SK-N-SH (cell line): ENCODE measurements around the gene CDK3. TPM values are rescaled to one million over a fixed set of nuclear protein-coding genes. Genes with fewer than 3 reads are reported as not detected.

Experiments
- CTCF ChIA-PET: fragments of 300-600, 350-600 bp; formaldehyde crosslinking; extraction: SDS; loops from one replicate; lab custom pipeline; 2021; lab: Yijun Ruan, JAX
- POLR2A ChIA-PET: fragments of 350-600 bp; sonication (Branson Sonifier 250); formaldehyde crosslinking; extraction: SDS; loops from one replicate; lab custom pipeline; 2020; ENCODE audit warnings: antibody characterized with exemption, inconsistent platforms; lab: Yijun Ruan, JAX
- DNase-seq: peaks from one replicate; pipeline ENCODE4 v3.0.0; 2012
- H2AFZ ChIP-seq: fragments of 200-600 bp; sonication (generic); 2 replicates; pipeline ENCODE4 v1.8.1; 2016; ENCODE audit warnings: antibody characterized with exemption, mild to moderate bottlenecking, low read depth
- H3F3A ChIP-seq: fragments of 200-600 bp; sonication (generic); replicated peaks from 2 replicates; pipeline ENCODE3; 2016; ENCODE audit warnings: antibody characterized with exemption, mild to moderate bottlenecking; ENCODE audit not compliant: insufficient read depth
- H3K27ac ChIP-seq, 2 experiments: fragments of 200-500 bp in 1 of 2; fragments of 200-600 bp in 1 of 2; sonication (Bioruptor generic) in 1 of 2; sonication (generic), shearing (Covaris generic) in 1 of 2; 2 replicates each; pipeline versions ENCODE4 v1.5.1 to v1.6.1; 2014 to 2016; ENCODE audit warnings: low read depth in 2 of 2, inconsistent platforms in 1 of 2, low read length in 1 of 2, mild to moderate bottlenecking in 1 of 2, mixed read lengths in 1 of 2
- H3K27me3 ChIP-seq: fragments of 200-600 bp; sonication (generic), shearing (Covaris generic); 2 replicates; pipeline ENCODE4 v1.6.1; 2016; ENCODE audit warnings: mixed run types; ENCODE audit not compliant: insufficient read depth
- H3K36me3 ChIP-seq, 2 experiments: fragments of 200-500 bp in 1 of 2; fragments of 200-600 bp in 1 of 2; sonication (Bioruptor generic) in 1 of 2; sonication (generic) in 1 of 2; replicated peaks in 1 of 2; 2 replicates each; pipeline versions ENCODE3 to v1.5.1; 2014 to 2016; ENCODE audit warnings: low read length in 1 of 2, mild to moderate bottlenecking in 1 of 2; ENCODE audit not compliant: insufficient read depth in 2 of 2, control insufficient read depth in 1 of 2
- H3K4me1 ChIP-seq, 2 experiments: fragments of 200-500 bp in 1 of 2; fragments of 200-600 bp in 1 of 2; sonication (Bioruptor generic) in 1 of 2; sonication (generic), shearing (Covaris generic) in 1 of 2; 2 replicates each; pipeline versions ENCODE4 v1.5.1 to v1.6.1; 2014 to 2016; ENCODE audit warnings: low read depth in 1 of 2, low read length in 1 of 2, mixed run types in 1 of 2; ENCODE audit not compliant: insufficient read depth in 2 of 2, control insufficient read depth in 1 of 2
- H3K4me2 ChIP-seq: fragments of 200-600 bp; sonication (generic), shearing (Covaris generic); 2 replicates; pipeline ENCODE4 v1.6.1; 2017; ENCODE audit warnings: mixed run types
- H3K4me3 ChIP-seq, 2 experiments: fragments of 200-500 bp in 1 of 2; fragments of 200-600 bp in 1 of 2; sonication (Bioruptor generic) in 1 of 2; sonication (generic), shearing (Covaris generic) in 1 of 2; 2 replicates each; pipeline versions ENCODE4 v1.5.1 to v1.8.1; 2014 to 2016; ENCODE audit warnings: low read depth in 2 of 2, inconsistent platforms in 1 of 2, low read length in 1 of 2, mild to moderate bottlenecking in 1 of 2, mixed read lengths in 1 of 2, moderate library complexity in 1 of 2
- H3K79me2 ChIP-seq: fragments of 200-600 bp; sonication (generic); 2 replicates; pipeline ENCODE4 v1.8.1; 2017; ENCODE audit warnings: mild to moderate bottlenecking; ENCODE audit not compliant: insufficient read depth
- H3K9ac ChIP-seq: fragments of 200-600 bp; sonication (generic); 2 replicates; pipeline ENCODE4 v1.6.1; 2017; ENCODE audit warnings: mixed run types
- H3K9me2 ChIP-seq: fragments of 200-600 bp; sonication (generic); 2 replicates; pipeline ENCODE4 v1.6.1; 2017; ENCODE audit warnings: mixed run types
- H3K9me3 ChIP-seq: fragments of 200-600 bp; sonication (generic); 2 replicates; pipeline ENCODE4 v1.6.1; 2017; ENCODE audit warnings: mixed run types, mild to moderate bottlenecking, moderate library complexity
- H4K20me1 ChIP-seq: fragments of 200-600 bp; sonication (generic); 2 replicates; pipeline ENCODE4 v1.6.1; 2017; ENCODE audit warnings: mild to moderate bottlenecking, mixed run types; ENCODE audit not compliant: insufficient read depth
- EZH2phosphoT487 ChIP-seq: fragments of 200-600 bp; sonication (generic); IDR thresholded peaks from 2 replicates; pipeline ENCODE4 v1.6.1; 2017; ENCODE audit warnings: low read depth, mixed run types, mild to moderate bottlenecking, antibody characterized with exemption, moderate library complexity, borderline replicate concordance
- FOSL2 ChIP-seq: IDR thresholded peaks from 2 replicates; pipeline ENCODE4 v1.4.0; 2012; ENCODE audit warnings: low read depth, mild to moderate bottlenecking, moderate library complexity, borderline replicate concordance
- MAX ChIP-seq: IDR thresholded peaks from 2 replicates; pipeline ENCODE4 v1.4.0; 2012; ENCODE audit warnings: low read depth
- MEF2A ChIP-seq: IDR thresholded peaks from 2 replicates; pipeline ENCODE4 v1.4.0; 2012; ENCODE audit warnings: low read depth, borderline replicate concordance
- NRF1 ChIP-seq: IDR thresholded peaks from 2 replicates; pipeline ENCODE4 v1.6.1; 2012; ENCODE audit warnings: low read depth, mild to moderate bottlenecking, low read length
- RCOR1 ChIP-seq: fragments of 150-350 bp; IDR thresholded peaks from 2 replicates; pipeline ENCODE4 v1.6.1; 2017; ENCODE audit warnings: antibody characterized with exemption, low read length
- RFX5 ChIP-seq: IDR thresholded peaks from 2 replicates; pipeline ENCODE4 v1.6.1; 2012; ENCODE audit warnings: mild to moderate bottlenecking, improper control_type of control experiment, low read length
- RXRA ChIP-seq: IDR thresholded peaks from 2 replicates; pipeline ENCODE4 v1.4.0; 2012; ENCODE audit warnings: low read depth, mild to moderate bottlenecking, borderline replicate concordance
- SIN3A ChIP-seq: IDR thresholded peaks from 2 replicates; pipeline ENCODE4 v1.6.1; 2012; ENCODE audit warnings: low read depth, mild to moderate bottlenecking, low read length, moderate library complexity, borderline replicate concordance
- SMC3 ChIP-seq: IDR thresholded peaks from 2 replicates; pipeline ENCODE4 v1.6.1; 2012; ENCODE audit warnings: low read depth, low read length, improper control_type of control experiment
- TAF1 ChIP-seq: IDR thresholded peaks from 2 replicates; pipeline ENCODE4 v1.6.1; 2012; ENCODE audit warnings: low read depth, mild to moderate bottlenecking, low read length, moderate library complexity, borderline replicate concordance
- YY1 ChIP-seq: IDR thresholded peaks from 2 replicates; pipeline ENCODE4 v1.4.0; 2012; ENCODE audit warnings: low read depth, mild to moderate bottlenecking
- WGBS: methylation state at CpG from one replicate; pipeline ENCODE4 v1.1.6; 2017; ENCODE audit warnings: low lambda C conversion rate; 5-methylcytosine and 5-hydroxymethylcytosine counted together
- polyA plus RNA-seq, 3 experiments: library from polyadenylated mRNA; depleted of rRNA; stranded (reverse); fragments of >200 nt; gene quantifications; 2 replicates each; pipeline ENCODE4 v1.2.3, GENCODE V29; 2012
- TF ChIP-seq, protein P1 (sequence below): IDR thresholded peaks from 2 replicates; pipeline ENCODE4 v1.4.0; 2012; ENCODE audit warnings: low read depth, borderline replicate concordance
- TF ChIP-seq, protein P2 (sequence below): fragments of 200-600 bp; sonication (generic); IDR thresholded peaks from 2 replicates; pipeline ENCODE4 v1.6.1; 2017; ENCODE audit warnings: antibody characterized with exemption, mild to moderate bottlenecking, moderate library complexity
- TF ChIP-seq, protein P3 (sequence below): IDR thresholded peaks from 2 replicates; pipeline ENCODE4 v1.6.1; 2012; ENCODE audit warnings: mild to moderate bottlenecking, low read depth, low read length, moderate library complexity

The CDK3 gene
- polyA plus RNA-seq, 1 of the 3 experiments (the other 2 are of a cell fraction) = 14.6 TPM

DNA sequence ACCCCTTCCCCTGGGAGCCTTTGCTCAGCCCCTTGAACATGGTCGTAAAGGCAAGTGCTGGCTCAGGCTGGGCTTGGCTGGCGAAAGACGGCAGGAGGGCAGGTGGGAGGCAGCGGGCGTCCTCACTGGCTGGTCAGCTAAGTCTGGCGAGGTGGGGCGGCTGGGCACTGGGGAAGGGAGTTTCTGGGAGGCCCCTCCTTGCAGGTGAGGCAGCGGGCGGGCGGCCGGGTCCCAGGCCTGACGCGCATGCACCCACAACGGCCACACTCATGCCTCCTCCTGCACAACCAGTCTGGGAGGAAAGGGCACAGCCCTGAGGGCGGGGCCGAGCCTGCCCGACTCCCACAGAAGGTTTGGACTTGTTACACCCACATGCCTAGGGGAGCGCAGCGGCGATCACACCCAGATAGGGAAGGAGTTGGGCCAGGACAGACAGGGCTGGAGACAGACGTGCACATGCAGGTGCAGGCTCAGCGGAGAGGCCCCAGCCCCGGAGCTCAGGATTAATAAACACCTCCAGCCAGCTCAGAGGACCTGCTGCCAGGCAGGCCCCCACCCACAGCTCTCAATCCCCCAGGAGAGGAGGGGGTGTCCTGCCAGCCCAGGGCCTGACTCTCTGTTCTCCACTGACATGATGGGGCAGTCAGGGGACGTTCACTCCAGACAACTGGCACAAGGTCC lies 26.6 kb downstream of the CDK3 start, which contains the start of gene EVPL:
Gene EVPL (minus strand): TSS at position 148 of the 681 bp plus-strand sequence. CDS start 108 bp downstream, at position 40.
- H3K4me1 ChIP-seq = peaks cover 9 to 13% of the 10 kb centered on the region in 2 experiments; a peak in 3 of 4 replicates
- DNase-seq = no peak
- H3K9me3 ChIP-seq = no peaks in the 10 kb centered on the region
- H3K9me2 ChIP-seq = no peaks in the 10 kb centered on the region
- no peak within 1 kb of the TSS for H3K4me3 ChIP-seq
- H3K4me2 ChIP-seq = no peak within 1 kb of the TSS
- H2AFZ ChIP-seq = no peak within 1 kb of the TSS
- H3F3A ChIP-seq = peaks cover 9% of the 10 kb centered on the region
- no peak within 1 kb of the TSS for H3K27ac ChIP-seq
- H3K36me3 ChIP-seq = no peaks in the 10 kb centered on the region
- H3K9ac ChIP-seq = no peak within 1 kb of the TSS
- TF ChIP-seq RCOR1 (no peak), TAF1 (no peak), MEF2A (no peak), NRF1 (no peak), SIN3A (no peak), MAX (no peak), SMC3 (no peak), YY1 (no peak), EZH2phosphoT487 (no peak), RFX5 (no peak), FOSL2 (no peak), RXRA (no peak)
- TF ChIP-seq, protein P1, sequence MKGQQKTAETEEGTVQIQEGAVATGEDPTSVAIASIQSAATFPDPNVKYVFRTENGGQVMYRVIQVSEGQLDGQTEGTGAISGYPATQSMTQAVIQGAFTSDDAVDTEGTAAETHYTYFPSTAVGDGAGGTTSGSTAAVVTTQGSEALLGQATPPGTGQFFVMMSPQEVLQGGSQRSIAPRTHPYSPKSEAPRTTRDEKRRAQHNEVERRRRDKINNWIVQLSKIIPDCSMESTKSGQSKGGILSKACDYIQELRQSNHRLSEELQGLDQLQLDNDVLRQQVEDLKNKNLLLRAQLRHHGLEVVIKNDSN = no peak
- TF ChIP-seq, protein P2, sequence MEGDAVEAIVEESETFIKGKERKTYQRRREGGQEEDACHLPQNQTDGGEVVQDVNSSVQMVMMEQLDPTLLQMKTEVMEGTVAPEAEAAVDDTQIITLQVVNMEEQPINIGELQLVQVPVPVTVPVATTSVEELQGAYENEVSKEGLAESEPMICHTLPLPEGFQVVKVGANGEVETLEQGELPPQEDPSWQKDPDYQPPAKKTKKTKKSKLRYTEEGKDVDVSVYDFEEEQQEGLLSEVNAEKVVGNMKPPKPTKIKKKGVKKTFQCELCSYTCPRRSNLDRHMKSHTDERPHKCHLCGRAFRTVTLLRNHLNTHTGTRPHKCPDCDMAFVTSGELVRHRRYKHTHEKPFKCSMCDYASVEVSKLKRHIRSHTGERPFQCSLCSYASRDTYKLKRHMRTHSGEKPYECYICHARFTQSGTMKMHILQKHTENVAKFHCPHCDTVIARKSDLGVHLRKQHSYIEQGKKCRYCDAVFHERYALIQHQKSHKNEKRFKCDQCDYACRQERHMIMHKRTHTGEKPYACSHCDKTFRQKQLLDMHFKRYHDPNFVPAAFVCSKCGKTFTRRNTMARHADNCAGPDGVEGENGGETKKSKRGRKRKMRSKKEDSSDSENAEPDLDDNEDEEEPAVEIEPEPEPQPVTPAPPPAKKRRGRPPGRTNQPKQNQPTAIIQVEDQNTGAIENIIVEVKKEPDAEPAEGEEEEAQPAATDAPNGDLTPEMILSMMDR = no peak
- TF ChIP-seq, protein P3, sequence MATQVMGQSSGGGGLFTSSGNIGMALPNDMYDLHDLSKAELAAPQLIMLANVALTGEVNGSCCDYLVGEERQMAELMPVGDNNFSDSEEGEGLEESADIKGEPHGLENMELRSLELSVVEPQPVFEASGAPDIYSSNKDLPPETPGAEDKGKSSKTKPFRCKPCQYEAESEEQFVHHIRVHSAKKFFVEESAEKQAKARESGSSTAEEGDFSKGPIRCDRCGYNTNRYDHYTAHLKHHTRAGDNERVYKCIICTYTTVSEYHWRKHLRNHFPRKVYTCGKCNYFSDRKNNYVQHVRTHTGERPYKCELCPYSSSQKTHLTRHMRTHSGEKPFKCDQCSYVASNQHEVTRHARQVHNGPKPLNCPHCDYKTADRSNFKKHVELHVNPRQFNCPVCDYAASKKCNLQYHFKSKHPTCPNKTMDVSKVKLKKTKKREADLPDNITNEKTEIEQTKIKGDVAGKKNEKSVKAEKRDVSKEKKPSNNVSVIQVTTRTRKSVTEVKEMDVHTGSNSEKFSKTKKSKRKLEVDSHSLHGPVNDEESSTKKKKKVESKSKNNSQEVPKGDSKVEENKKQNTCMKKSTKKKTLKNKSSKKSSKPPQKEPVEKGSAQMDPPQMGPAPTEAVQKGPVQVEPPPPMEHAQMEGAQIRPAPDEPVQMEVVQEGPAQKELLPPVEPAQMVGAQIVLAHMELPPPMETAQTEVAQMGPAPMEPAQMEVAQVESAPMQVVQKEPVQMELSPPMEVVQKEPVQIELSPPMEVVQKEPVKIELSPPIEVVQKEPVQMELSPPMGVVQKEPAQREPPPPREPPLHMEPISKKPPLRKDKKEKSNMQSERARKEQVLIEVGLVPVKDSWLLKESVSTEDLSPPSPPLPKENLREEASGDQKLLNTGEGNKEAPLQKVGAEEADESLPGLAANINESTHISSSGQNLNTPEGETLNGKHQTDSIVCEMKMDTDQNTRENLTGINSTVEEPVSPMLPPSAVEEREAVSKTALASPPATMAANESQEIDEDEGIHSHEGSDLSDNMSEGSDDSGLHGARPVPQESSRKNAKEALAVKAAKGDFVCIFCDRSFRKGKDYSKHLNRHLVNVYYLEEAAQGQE = no peak
- POLR2A ChIA-PET = interaction anchor here (0.6 kb wide), 1 partner anchor 9 kb away, joined by 7 read pairs; no protein-coding TSS in a partner anchor
- no peaks in the 10 kb centered on the region for H4K20me1 ChIP-seq
- H3K79me2 ChIP-seq = no peaks in the 10 kb centered on the region
- no peaks in the 10 kb centered on the region for H3K27me3 ChIP-seq
- CTCF ChIA-PET = interaction anchor here (1.1 to 13.5 kb wide), 4 partner anchors 10 to 252 kb away, joined by 3 to 133 read pairs (median 4); no protein-coding TSS in a partner anchor
- WGBS = 89% methylated on average over 23 of the region's 24 CpGs
